Dendritic cell treated with granulocyte-macrophage colony-stimulating factor and Interleukin-4, amounts not matched to agents 40 ng/mL and 50 ng/mL, for 4 days (primary cell): ENCODE data around the gene PSMC1.

Experiments used
- H3K27ac Mint-ChIP-seq: one replicate; pipeline ENCODE4 v1.8.0; 2022; ENCODE audit warnings: mild to moderate bottlenecking, mixed read lengths
- H3K27me3 Mint-ChIP-seq: one replicate; pipeline ENCODE4 v1.8.0; 2022; ENCODE audit warnings: mild to moderate bottlenecking, mixed read lengths
- H3K36me3 Mint-ChIP-seq: one replicate; pipeline ENCODE4 v1.8.0; 2022; ENCODE audit warnings: low read depth, mixed read lengths
- H3K4me1 Mint-ChIP-seq: one replicate; pipeline ENCODE4 v1.8.0; 2022; ENCODE audit warnings: low read depth, mixed read lengths
- H3K4me3 Mint-ChIP-seq: one replicate; pipeline ENCODE4 v1.8.0; 2022; ENCODE audit warnings: mild to moderate bottlenecking, moderate library complexity, mixed read lengths
- H3K9me3 Mint-ChIP-seq: one replicate; pipeline ENCODE4 v1.8.0; 2022; ENCODE audit warnings: mixed read lengths
- intact Hi-C: fragments of 100-400 bp; cut with micrococcal nuclease; formaldehyde crosslinking; loops from one replicate; pipeline ENCODE4 v1.15.0; 2022

PSMC1 gene

DNA sequence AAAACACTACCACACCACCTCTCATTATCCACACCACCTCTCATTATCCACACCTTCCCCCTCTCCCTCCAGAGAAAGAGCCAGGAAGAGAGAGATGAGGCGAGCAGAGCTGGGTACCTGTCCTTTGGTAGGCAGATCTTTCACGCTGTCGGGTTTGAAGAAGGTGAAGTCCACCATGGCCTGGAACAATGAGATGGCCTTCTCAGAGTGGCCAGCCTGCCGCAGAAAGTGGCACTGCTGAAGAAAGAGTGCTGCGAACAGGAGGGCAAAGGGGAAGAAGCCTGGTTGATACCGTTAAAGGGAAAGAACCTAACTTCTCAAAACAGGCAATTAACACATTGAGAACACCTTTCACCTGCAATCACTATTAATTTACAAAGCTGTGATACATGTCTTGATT is 44.8 kb downstream of the PSMC1 start:
- no peaks in the 10 kb centered on the region for H3K27me3 Mint-ChIP-seq
- H3K4me1 Mint-ChIP-seq: peaks cover 60% of the 10 kb centered on the region
- peak overlapping the region; percentile 87 for H3K27ac Mint-ChIP-seq
- no peak overlapping the region for H3K4me3 Mint-ChIP-seq
- no peaks in the 10 kb centered on the region for H3K9me3 Mint-ChIP-seq
- intact Hi-C loops: loop anchor here (2.0 to 5.0 kb wide), 2 partner anchors 396 to 456 kb away; no protein-coding TSS in a partner anchor
- H3K36me3 Mint-ChIP-seq: peaks cover 38% of the 10 kb centered on the region

DNA sequence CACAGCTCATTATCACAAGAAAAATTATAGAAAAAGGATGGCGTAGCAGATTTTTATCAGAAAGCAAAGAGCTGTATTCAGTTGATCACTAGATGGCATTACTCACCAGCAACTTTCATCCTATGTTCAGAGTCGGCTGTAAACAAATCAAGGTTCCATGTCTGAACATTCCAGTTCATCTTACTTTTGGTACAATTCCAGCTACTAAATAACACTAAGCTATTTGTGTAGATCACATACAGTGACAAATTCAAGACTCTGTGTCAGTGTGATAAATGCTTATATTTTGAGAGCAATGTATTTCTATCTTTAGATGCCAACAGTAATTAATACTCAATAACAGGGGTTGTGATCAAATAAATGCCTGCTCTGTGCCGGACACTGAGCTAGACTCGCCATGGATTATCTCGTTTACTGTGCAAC is 45.3 kb downstream of the PSMC1 start:
- H3K9me3 Mint-ChIP-seq: no peaks in the 10 kb centered on the region
- H3K4me3 Mint-ChIP-seq: no peak overlapping the region
- H3K27ac Mint-ChIP-seq: peak overlapping the region; percentile 87
- H3K36me3 Mint-ChIP-seq: peaks cover 43% of the 10 kb centered on the region
- H3K27me3 Mint-ChIP-seq: no peaks in the 10 kb centered on the region
- intact Hi-C loops: loop anchor here (2.0 to 5.0 kb wide), 2 partner anchors 395 to 456 kb away; no protein-coding TSS in a partner anchor
- H3K4me1 Mint-ChIP-seq: peaks cover 54% of the 10 kb centered on the region

GRCh38 chr14:90302529-90303303 is 46.4 kb downstream of the PSMC1 start:
- no peak overlapping the region for H3K27ac Mint-ChIP-seq
- H3K4me1 Mint-ChIP-seq: peaks cover 48% of the 10 kb centered on the region
- intact Hi-C loops: loop anchor here (5.0 kb wide), 1 partner anchor 455 kb away; no protein-coding TSS in a partner anchor
- H3K4me3 Mint-ChIP-seq: no peak overlapping the region
- H3K36me3 Mint-ChIP-seq: peaks cover 45% of the 10 kb centered on the region
- no peaks in the 10 kb centered on the region for H3K9me3 Mint-ChIP-seq
- H3K27me3 Mint-ChIP-seq: no peaks in the 10 kb centered on the region

DNA sequence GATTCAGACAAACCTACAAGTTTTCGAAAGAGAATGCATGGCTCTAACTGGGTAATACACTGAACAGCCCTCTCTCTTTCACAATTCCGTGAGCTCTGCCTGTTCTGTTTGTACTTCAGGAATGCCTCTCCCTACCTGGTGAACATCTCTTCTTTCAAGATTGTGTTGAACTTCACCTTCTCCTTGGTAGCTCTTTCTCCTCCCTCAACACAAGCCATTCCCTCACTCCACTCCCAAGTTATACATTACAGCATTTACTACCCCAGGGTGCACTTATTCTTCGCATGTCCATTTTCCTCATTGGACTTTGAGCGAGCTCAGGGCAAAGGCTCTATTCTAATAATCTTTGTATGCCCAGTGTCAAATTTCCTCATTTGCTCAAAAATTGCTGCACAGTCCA is 47.1 kb downstream of the PSMC1 start:
- Mint-ChIP-seq H3K4me1 (peaks cover 44% of the 10 kb centered on the region), H3K36me3 (peaks cover 53% of the 10 kb centered on the region), H3K9me3 (no peaks in the 10 kb centered on the region), H3K27me3 (no peaks in the 10 kb centered on the region), H3K4me3 (no peak overlapping the region), H3K27ac (no peak overlapping the region)
- intact Hi-C loops: loop anchor here (5.0 kb wide), 1 partner anchor 454 kb away; no protein-coding TSS in a partner anchor

DNA sequence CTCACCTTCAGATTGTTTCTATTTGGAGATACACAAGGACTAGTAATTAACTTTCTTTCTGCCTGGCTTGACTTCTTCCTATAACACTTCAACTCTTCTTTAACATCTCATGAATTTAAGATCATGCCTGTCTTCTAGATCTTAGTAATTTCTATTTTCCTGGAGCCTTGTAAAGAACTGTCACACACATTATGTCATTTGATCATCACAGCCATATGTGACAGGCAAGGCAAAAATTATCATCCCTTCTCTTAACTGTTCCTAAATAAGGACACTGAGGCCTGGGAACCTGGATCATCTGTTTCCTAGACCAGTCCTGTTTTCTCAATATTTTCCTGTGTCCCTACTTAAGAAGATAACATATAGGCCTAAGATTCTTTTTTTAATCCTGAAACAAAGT is 48.1 kb downstream of the PSMC1 start:
- Mint-ChIP-seq H3K9me3 (no peaks in the 10 kb centered on the region), H3K27ac (no peak overlapping the region), H3K27me3 (no peaks in the 10 kb centered on the region), H3K4me3 (no peak overlapping the region), H3K36me3 (peaks cover 63% of the 10 kb centered on the region), H3K4me1 (peaks cover 34% of the 10 kb centered on the region)
- intact Hi-C loops: loop anchor here (5.0 kb wide), 1 partner anchor 453 kb away; no protein-coding TSS in a partner anchor

GRCh38 chr14:90305176-90305601 is 48.8 kb downstream of the PSMC1 start:
- peaks cover 70% of the 10 kb centered on the region for H3K36me3 Mint-ChIP-seq
- intact Hi-C loops: no loop called here

GRCh38 chr14:90308561-90308960 is 52.2 kb downstream of the PSMC1 start:
- Mint-ChIP-seq H3K27me3 (no peaks in the 10 kb centered on the region), H3K4me3 (no peak overlapping the region), H3K36me3 (peaks cover 91% of the 10 kb centered on the region), H3K4me1 (peaks cover 5% of the 10 kb centered on the region), H3K9me3 (no peaks in the 10 kb centered on the region), H3K27ac (peak overlapping the region; percentile 2)
- intact Hi-C loops: no loop called here

More at GRCh38 chr14:90305176-90305601, 48.8 kb downstream of the PSMC1 start:
- Mint-ChIP-seq H3K4me3 (no peak overlapping the region), H3K4me1 (peaks cover 29% of the 10 kb centered on the region), H3K27me3 (no peaks in the 10 kb centered on the region), H3K9me3 (no peaks in the 10 kb centered on the region), H3K27ac (no peak overlapping the region)

DNA sequence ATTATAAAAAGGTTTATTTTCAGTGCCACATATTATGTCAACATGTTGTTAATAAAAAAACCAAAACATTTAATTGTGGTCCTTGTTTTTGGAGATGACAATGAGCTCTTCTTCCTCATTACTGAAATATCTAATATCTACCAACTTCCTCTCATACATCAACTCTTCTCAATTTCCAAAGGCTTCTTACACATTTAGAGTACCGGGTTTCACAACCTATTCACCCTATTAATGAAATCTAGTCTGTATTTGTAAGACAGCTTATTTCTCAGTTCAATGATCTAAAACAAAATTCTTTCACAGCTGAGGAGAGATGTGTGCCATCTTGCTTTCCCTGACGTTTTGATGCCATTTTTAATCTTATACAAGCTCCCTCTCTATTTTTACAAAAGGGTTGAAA is 60.9 kb downstream of the PSMC1 start:
- Mint-ChIP-seq H3K27ac (no peak overlapping the region), H3K4me3 (no peak overlapping the region), H3K9me3 (peaks cover 6% of the 10 kb centered on the region), H3K4me1 (peaks cover 25% of the 10 kb centered on the region), H3K36me3 (peaks cover 70% of the 10 kb centered on the region), H3K27me3 (no peaks in the 10 kb centered on the region)
- intact Hi-C loops: no loop called here

DNA sequence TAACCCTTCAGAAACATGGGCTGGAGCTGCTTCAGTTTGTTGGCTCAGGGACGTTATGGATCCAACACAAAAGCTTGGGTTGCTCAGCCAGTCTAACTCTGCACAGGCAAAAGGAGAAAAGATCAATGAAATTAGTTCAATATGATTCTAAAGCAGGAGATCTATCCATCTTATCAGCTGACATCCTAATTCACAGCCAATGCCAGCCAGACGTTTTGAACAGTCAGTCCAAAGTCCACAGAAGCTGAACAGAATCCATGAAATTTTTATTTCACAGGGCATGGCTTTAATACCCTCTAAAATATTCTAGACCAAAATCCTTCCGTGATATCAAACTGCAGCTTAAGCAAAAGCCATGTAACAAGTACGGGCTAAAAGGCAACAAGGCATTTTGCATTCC is 61.7 kb downstream of the PSMC1 start:
- H3K4me3 Mint-ChIP-seq: no peak overlapping the region
- H3K27ac Mint-ChIP-seq: no peak overlapping the region
- H3K9me3 Mint-ChIP-seq: peaks cover 6% of the 10 kb centered on the region
- intact Hi-C loops: no loop called here
- peaks cover 25% of the 10 kb centered on the region for H3K4me1 Mint-ChIP-seq
- H3K36me3 Mint-ChIP-seq: peaks cover 62% of the 10 kb centered on the region
- no peaks in the 10 kb centered on the region for H3K27me3 Mint-ChIP-seq

DNA sequence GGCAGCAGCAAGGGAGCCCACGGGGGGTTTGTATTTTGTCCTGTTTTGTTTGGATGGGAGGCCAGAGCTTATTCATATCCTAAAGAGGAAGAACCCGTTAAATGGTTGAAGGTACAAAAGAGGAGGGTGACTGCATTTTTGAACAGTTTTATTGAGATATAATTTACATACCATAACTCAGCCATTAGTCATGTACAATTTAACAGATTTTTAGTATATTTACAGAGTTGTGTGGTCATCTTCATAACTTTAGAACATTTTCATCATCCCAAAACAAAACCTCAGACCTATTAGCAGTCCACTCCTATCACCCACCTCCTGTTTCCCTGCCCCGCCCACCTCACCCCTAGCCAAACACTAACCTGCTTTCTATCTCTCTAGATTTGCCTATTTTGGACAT is 62.8 kb downstream of the PSMC1 start:
- peaks cover 56% of the 10 kb centered on the region for H3K36me3 Mint-ChIP-seq
- peaks cover 30% of the 10 kb centered on the region for H3K4me1 Mint-ChIP-seq
- H3K27ac Mint-ChIP-seq: no peak overlapping the region
- H3K4me3 Mint-ChIP-seq: no peak overlapping the region
- intact Hi-C loops: no loop called here
- peaks cover 6% of the 10 kb centered on the region for H3K9me3 Mint-ChIP-seq
- H3K27me3 Mint-ChIP-seq: no peaks in the 10 kb centered on the region

GRCh38 chr14:90319634-90320541 is 63.5 kb downstream of the PSMC1 start:
- H3K27ac Mint-ChIP-seq: no peak overlapping the region

DNA sequence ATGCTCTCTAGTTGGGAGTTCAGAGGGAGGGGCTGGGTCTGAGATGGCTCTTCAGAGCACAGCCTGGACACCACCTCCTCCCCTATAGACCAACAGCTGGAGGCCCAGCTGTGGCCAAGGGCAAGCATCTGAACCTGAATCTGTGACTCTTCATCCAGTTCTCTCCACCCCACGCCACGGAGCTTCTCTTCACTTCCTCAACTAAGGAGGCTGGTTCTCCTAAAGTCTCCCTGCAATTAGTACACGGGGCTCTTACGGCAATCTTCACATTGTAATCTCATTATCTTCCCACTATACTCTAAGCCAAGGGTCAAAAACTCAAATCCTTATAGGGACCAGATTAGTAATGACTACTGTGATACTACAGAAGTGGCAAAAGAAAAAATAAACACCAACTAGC is 65.5 kb downstream of the PSMC1 start:
- H3K4me3 Mint-ChIP-seq: no peak overlapping the region
- peaks cover 51% of the 10 kb centered on the region for H3K36me3 Mint-ChIP-seq
- no peaks in the 10 kb centered on the region for H3K27me3 Mint-ChIP-seq
- H3K9me3 Mint-ChIP-seq: peaks cover 6% of the 10 kb centered on the region
- intact Hi-C loops: loop anchor here (10.0 kb wide), 1 partner anchor 433 kb away; no protein-coding TSS in a partner anchor
- H3K27ac Mint-ChIP-seq: peak overlapping the region; percentile 51
- peaks cover 30% of the 10 kb centered on the region for H3K4me1 Mint-ChIP-seq

More at GRCh38 chr14:90319634-90320541, 63.5 kb downstream of the PSMC1 start:
- Mint-ChIP-seq H3K36me3 (peaks cover 57% of the 10 kb centered on the region), H3K4me3 (no peak overlapping the region), H3K9me3 (peaks cover 6% of the 10 kb centered on the region), H3K27me3 (no peaks in the 10 kb centered on the region), H3K4me1 (peaks cover 34% of the 10 kb centered on the region)
- intact Hi-C loops: loop anchor here (10.0 kb wide), 1 partner anchor 435 kb away; no protein-coding TSS in a partner anchor
